GM04504 (cell line): Measurements from ENCODE around the gene CHSY3.

ENCODE experiments used
- DNase-seq: peaks from one replicate; pipeline ENCODE4 v3.0.0-alpha.2; 2012; ENCODE audit warnings: low read depth

CHSY3 gene

GRCh38 chr5:129945774-129946270 is 41.6 kb downstream of the CHSY3 start:
- no peak for DNase-seq

- DNase-seq: no peak
Measured at GRCh38 chr5:129951039-129951438, 46.8 kb downstream of the CHSY3 start.

- DNase-seq: no peak
Measured at GRCh38 chr5:129958581-129958980, 54.3 kb downstream of the CHSY3 start.

GRCh38 chr5:129960831-129961230 is 56.6 kb downstream of the CHSY3 start:
- DNase-seq: no peak

- DNase-seq: no peak
Measured at GRCh38 chr5:129962506-129962905, 58.2 kb downstream of the CHSY3 start.

GRCh38 chr5:129963359-129963758 is 59.1 kb downstream of the CHSY3 start:
- DNase-seq: peak; percentile 91

- DNase-seq: no peak
Measured at GRCh38 chr5:129966071-129966470, 61.8 kb downstream of the CHSY3 start.

GRCh38 chr5:129971714-129972113 is 67.4 kb downstream of the CHSY3 start:
- peak; percentile 32 for DNase-seq

- no peak for DNase-seq
Measured at GRCh38 chr5:129972465-129973141, 68.3 kb downstream of the CHSY3 start.

- no peak for DNase-seq
Measured at GRCh38 chr5:129973716-129974426, 69.6 kb downstream of the CHSY3 start.

GRCh38 chr5:129977810-129978209 is 73.5 kb downstream of the CHSY3 start:
- DNase-seq: no peak

GRCh38 chr5:129978270-129978669 is 74.0 kb downstream of the CHSY3 start:
- DNase-seq: no peak

- DNase-seq: no peak
Measured at GRCh38 chr5:129988453-129988852, 84.2 kb downstream of the CHSY3 start.

- no peak for DNase-seq
Measured at GRCh38 chr5:129991780-129992179, 87.5 kb downstream of the CHSY3 start.

GRCh38 chr5:129996896-129997295 is 92.6 kb downstream of the CHSY3 start:
- peak; percentile 27 for DNase-seq

GRCh38 chr5:130000460-130000859 is 96.2 kb downstream of the CHSY3 start:
- DNase-seq: no peak

GRCh38 chr5:130002183-130002582 is 97.9 kb downstream of the CHSY3 start:
- DNase-seq: no peak

GRCh38 chr5:130002876-130003275 is 98.6 kb downstream of the CHSY3 start:
- no peak for DNase-seq

GRCh38 chr5:130011986-130012385 is 107.7 kb downstream of the CHSY3 start:
- no peak for DNase-seq

- no peak for DNase-seq
Measured at GRCh38 chr5:130017173-130017572, 112.9 kb downstream of the CHSY3 start.

- DNase-seq: no peak
Measured at GRCh38 chr5:130018641-130019040, 114.4 kb downstream of the CHSY3 start.

GRCh38 chr5:130021000-130021399 is 116.7 kb downstream of the CHSY3 start:
- no peak for DNase-seq

- DNase-seq: no peak
Measured at GRCh38 chr5:130021876-130022275, 117.6 kb downstream of the CHSY3 start.

GRCh38 chr5:130023604-130024003 is 119.3 kb downstream of the CHSY3 start:
- no peak for DNase-seq
